Breast epithelium (tissue), 4 donors: ENCODE measurements around the gene TERB1. TPM values are rescaled to one million over a fixed set of nuclear protein-coding genes. Genes with fewer than 3 reads are reported as not detected.

Source experiments
- DNase-seq, 2 donors: peaks; one replicate each; pipeline ENCODE4 v3.0.0-alpha.2; 2019; ENCODE audit warnings: low spot score in 2 of 2
- H3K27ac ChIP-seq, 2 donors: fragments of 200-600 bp; sonication (generic) in 1 of 2; one replicate each; pipeline ENCODE4 v1.5.1; 2016 to 2019; ENCODE audit warnings: mild to moderate bottlenecking in 1 of 2
- H3K27me3 ChIP-seq, 2 donors: fragments of 200-600 bp; sonication (generic) in 1 of 2; one replicate each; pipeline versions ENCODE4 v1.5.1 to v1.6.0; 2017 to 2019; ENCODE audit warnings: control low read depth in 1 of 2, mild to moderate bottlenecking in 1 of 2
- H3K36me3 ChIP-seq: fragments of 200-600 bp; one replicate; pipeline ENCODE4 v1.5.1; 2019
- H3K4me1 ChIP-seq, 2 donors: fragments of 200-600 bp; sonication (generic); one replicate each; pipeline ENCODE4 v1.5.1; 2016 to 2019; ENCODE audit warnings: control low read depth in 1 of 2
- H3K4me3 ChIP-seq, 3 donors: fragments of 200-600 bp; sonication (generic); 1 replicate in 2 of 3; 2 replicates in 1 of 3; pipeline ENCODE4 v1.5.1; 2016 to 2019; ENCODE audit warnings: mild to moderate bottlenecking in 3 of 3, moderate library complexity in 2 of 3
- H3K9me3 ChIP-seq, 2 donors: fragments of 200-600 bp; sonication (generic) in 1 of 2; one replicate each; pipeline ENCODE4 v1.5.1; 2016 to 2019; ENCODE audit warnings: control low read depth in 1 of 2
- CTCF ChIP-seq, 3 donors: fragments of 450-650 bp; IDR thresholded peaks; one replicate each; pipeline ENCODE4 v1.5.1; 2016 to 2017; ENCODE audit warnings: antibody characterized with exemption in 3 of 3, mild to moderate bottlenecking in 3 of 3, moderate library complexity in 3 of 3
- POLR2A ChIP-seq: fragments of 450-650 bp; IDR thresholded peaks from one replicate; pipeline ENCODE4 v1.6.1; 2016; ENCODE audit warnings: antibody characterized with exemption, mild to moderate bottlenecking, moderate library complexity
- POLR2AphosphoS5 ChIP-seq, 3 donors: sonication (generic); formaldehyde crosslinking; IDR thresholded peaks; one replicate each; pipeline ENCODE4 v1.6.1; 2017; ENCODE audit warnings: antibody characterized with exemption in 3 of 3
- intact Hi-C: fragments of 100-400 bp; cut with DNase I; formaldehyde crosslinking; loops from one replicate; pipeline ENCODE4 v1.15.1; 2023; ENCODE audit warnings: low total_unique reads
- total RNA-seq, 3 donors: library from RNA; depleted of rRNA; stranded (reverse); fragments of >200 nt; gene quantifications; one replicate each; pipeline ENCODE4 v1.1.0, GENCODE V29; 2016

Gene TERB1
- total RNA-seq, 3 donors from 2014 or later: 0.33 to 0.64 (median 0.59) TPM

GRCh38 chr16:66845080-66845410, 43.7 kb upstream of the TERB1 start:
- DNase-seq: no peak
- H3K27ac ChIP-seq: no peak overlapping the region
- no peaks in the 10 kb centered on the region for H3K9me3 ChIP-seq
- TF ChIP-seq CTCF (IDR thresholded peaks at IDR 0.05): no peak
- TF ChIP-seq POLR2AphosphoS5 (IDR thresholded peaks at IDR 0.05): no peak
- TF ChIP-seq POLR2A: no peak
- H3K27me3 ChIP-seq: peaks cover 0 to 22% of the 10 kb centered on the region in 2 donors
- peaks cover 4 to 6% of the 10 kb centered on the region in 2 donors for H3K4me1 ChIP-seq
- peak overlapping the region; percentile 32 to 68 (median 47) for H3K4me3 ChIP-seq
- intact Hi-C loops: no loop called here
- no peaks in the 10 kb centered on the region for H3K36me3 ChIP-seq

GRCh38 chr16:66844342-66845079, 43.1 kb upstream of the TERB1 start, which contains the start of gene CA7:
TSS of gene CA7 (plus strand) at chr16:66844414. CDS start at chr16:66844488, 74 bp downstream.
- H3K9me3 ChIP-seq: no peaks in the 10 kb centered on the region

GRCh38 chr16:66844009-66844341, 42.6 kb upstream of the TERB1 start:
- H3K9me3 ChIP-seq: no peaks in the 10 kb centered on the region
- intact Hi-C loops: no loop called here
- H3K4me3 ChIP-seq: peak overlapping the region; percentile 32 to 68 (median 47)
- H3K27me3 ChIP-seq: peaks cover 0 to 22% of the 10 kb centered on the region in 2 donors
- H3K4me1 ChIP-seq: peaks cover 4 to 6% of the 10 kb centered on the region in 2 donors
- no peak for TF ChIP-seq POLR2A
- no peak for TF ChIP-seq CTCF (IDR thresholded peaks at IDR 0.05)
- no peak for TF ChIP-seq POLR2AphosphoS5 (IDR thresholded peaks at IDR 0.05)
- H3K27ac ChIP-seq: no peak overlapping the region
- no peak for DNase-seq
- H3K36me3 ChIP-seq: no peaks in the 10 kb centered on the region

More at GRCh38 chr16:66844342-66845079, 43.1 kb upstream of the TERB1 start, which contains the start of gene CA7:
- H3K36me3 ChIP-seq: no peaks in the 10 kb centered on the region
- DNase-seq: no peak
- TF ChIP-seq POLR2AphosphoS5 (IDR thresholded peaks at IDR 0.05): no peak
- peaks cover 0 to 22% of the 10 kb centered on the region in 2 donors for H3K27me3 ChIP-seq
- peak within 1 kb of the TSS; percentile 32 to 68 (median 47) for H3K4me3 ChIP-seq
- intact Hi-C loops: no loop called here
- H3K4me1 ChIP-seq: peaks cover 4 to 6% of the 10 kb centered on the region in 2 donors
- no peak within 1 kb of the TSS for H3K27ac ChIP-seq

GRCh38 chr16:66843191-66843590, 41.8 kb upstream of the TERB1 start:
- Histone ChIP-seq H3K27me3 (peaks cover 0 to 22% of the 10 kb centered on the region in 2 donors), H3K9me3 (no peaks in the 10 kb centered on the region), H3K4me3 (no peak overlapping the region), H3K27ac (no peak overlapping the region), H3K36me3 (no peaks in the 10 kb centered on the region), H3K4me1 (peaks cover 4 to 6% of the 10 kb centered on the region in 2 donors)
- intact Hi-C loops: loop anchor here (1.0 kb wide), 1 partner anchor 35 kb away; no protein-coding TSS in a partner anchor
- DNase-seq: no peak
- TF ChIP-seq CTCF (IDR thresholded peaks at IDR 0.05): no peak
- no peak for TF ChIP-seq POLR2A
- TF ChIP-seq POLR2AphosphoS5 (IDR thresholded peaks at IDR 0.05): no peak

GRCh38 chr16:66842765-66843164, 41.4 kb upstream of the TERB1 start:
- Histone ChIP-seq H3K4me3 (no peak overlapping the region), H3K27ac (no peak overlapping the region), H3K9me3 (no peaks in the 10 kb centered on the region), H3K36me3 (no peaks in the 10 kb centered on the region), H3K4me1 (peaks cover 4 to 6% of the 10 kb centered on the region in 2 donors), H3K27me3 (peaks cover 0 to 22% of the 10 kb centered on the region in 2 donors)
- DNase-seq: no peak
- intact Hi-C loops: loop anchor here (1.0 kb wide), 1 partner anchor 36 kb away; no protein-coding TSS in a partner anchor
- no peak for TF ChIP-seq POLR2AphosphoS5 (IDR thresholded peaks at IDR 0.05)
- no peak for TF ChIP-seq POLR2A
- no peak for TF ChIP-seq CTCF (IDR thresholded peaks at IDR 0.05)
